Measurements from ENCODE around the gene ZNF536. TPM values are rescaled to one million over a fixed set of nuclear protein-coding genes. Genes with fewer than 3 reads are reported as not detected.

ZNF536 gene
- polyA plus RNA-seq, 1 donor (not counting 4 experiments of a cell fraction or from before 2014, with no cell fraction given): not detected

GRCh38 chr19:30430206-30430734 is 58.1 kb downstream of the ZNF536 start:
- FAIRE-seq: no peak
- no peak overlapping the region for H3K27ac ChIP-seq (ENCODE audit: control insufficient read depth, insufficient read depth, low read length)

GRCh38 chr19:30431591-30431990 is 59.4 kb downstream of the ZNF536 start:
- Histone ChIP-seq H3K4me1 (ENCODE audit: control insufficient read depth, extremely low read depth, insufficient read depth, low read length) (no peaks in the 10 kb centered on the region), H3K27ac (ENCODE audit: control insufficient read depth, insufficient read depth, low read length) (no peak overlapping the region), H2AFZ (ENCODE audit: control insufficient read depth, low read length) (no peak overlapping the region), H3K9me1 (ENCODE audit: control insufficient read depth, extremely low read depth, insufficient read depth, low read length) (no peaks in the 10 kb centered on the region), H3K36me3 (ENCODE audit: control insufficient read depth in 2 of 2, extremely low read depth in 1 of 2, insufficient read depth in 2 of 2, low read length in 2 of 2) (no peaks in the 10 kb centered on the region), H3K4me2 (ENCODE audit: control insufficient read depth, extremely low read depth, insufficient read depth, low read depth, low read length) (no peak overlapping the region), H3K4me3 (ENCODE audit: control insufficient read depth in 2 of 3, extremely low read depth in 1 of 3, insufficient read depth in 2 of 3, low read depth in 1 of 3, low read length in 3 of 3) (no peak overlapping the region), H3K9ac (ENCODE audit: control insufficient read depth, extremely low read depth, insufficient read depth, low read length) (no peak overlapping the region), H4K20me1 (ENCODE audit: control insufficient read depth, extremely low read depth, insufficient read depth, low read length) (no peaks in the 10 kb centered on the region), H3K79me2 (ENCODE audit: control insufficient read depth, insufficient read depth, low read length) (no peaks in the 10 kb centered on the region), H3K9me3 (ENCODE audit: control insufficient read depth, low read depth, low read length) (peaks cover 9% of the 10 kb centered on the region), H3K27me3 (ENCODE audit: control insufficient read depth, extremely low read depth, insufficient read depth, low read length) (no peaks in the 10 kb centered on the region)
- DNase-seq (ENCODE audit: low read depth, low spot score): no peak
- dilution Hi-C loops (cut with MboI; ENCODE audit: extremely low pct_ligation_motif_present, low sequenced_read_pairs): no loop called here
- TF ChIP-seq CTCF (optimal IDR thresholded peaks at IDR 0.05 in 1 of 3, IDR thresholded peaks at IDR 0.05 in 1 of 3, conservative IDR thresholded peaks at IDR 0.05 in 1 of 3; ENCODE audit: extremely low read depth in 1 of 3, insufficient read depth in 2 of 3, low read length in 3 of 3) (no peak), EZH2 (IDR thresholded peaks at IDR 0.05; ENCODE audit: low read length) (no peak)
- FAIRE-seq: no peak

More at GRCh38 chr19:30430206-30430734, 58.1 kb downstream of the ZNF536 start:
- no peaks in the 10 kb centered on the region for H4K20me1 ChIP-seq (ENCODE audit: control insufficient read depth, extremely low read depth, insufficient read depth, low read length)
- H3K4me1 ChIP-seq (ENCODE audit: control insufficient read depth, extremely low read depth, insufficient read depth, low read length): no peaks in the 10 kb centered on the region
- H3K9me1 ChIP-seq (ENCODE audit: control insufficient read depth, extremely low read depth, insufficient read depth, low read length): no peaks in the 10 kb centered on the region
- no peaks in the 10 kb centered on the region for H3K27me3 ChIP-seq (ENCODE audit: control insufficient read depth, extremely low read depth, insufficient read depth, low read length)
- H3K9ac ChIP-seq (ENCODE audit: control insufficient read depth, extremely low read depth, insufficient read depth, low read length): no peak overlapping the region
- no peak overlapping the region for H2AFZ ChIP-seq (ENCODE audit: control insufficient read depth, low read length)
- H3K4me3 ChIP-seq (ENCODE audit: control insufficient read depth in 2 of 3, extremely low read depth in 1 of 3, insufficient read depth in 2 of 3, low read depth in 1 of 3, low read length in 3 of 3): no peak overlapping the region
- H3K36me3 ChIP-seq (ENCODE audit: control insufficient read depth in 2 of 2, extremely low read depth in 1 of 2, insufficient read depth in 2 of 2, low read length in 2 of 2): no peaks in the 10 kb centered on the region
- dilution Hi-C loops (cut with MboI; ENCODE audit: extremely low pct_ligation_motif_present, low sequenced_read_pairs): no loop called here
- peaks cover 9% of the 10 kb centered on the region for H3K9me3 ChIP-seq (ENCODE audit: control insufficient read depth, low read depth, low read length)
- no peak overlapping the region for H3K4me2 ChIP-seq (ENCODE audit: control insufficient read depth, extremely low read depth, insufficient read depth, low read depth, low read length)
- H3K79me2 ChIP-seq (ENCODE audit: control insufficient read depth, insufficient read depth, low read length): no peaks in the 10 kb centered on the region
- no peak for DNase-seq (ENCODE audit: low read depth, low spot score)
- TF ChIP-seq CTCF (optimal IDR thresholded peaks at IDR 0.05 in 1 of 3, IDR thresholded peaks at IDR 0.05 in 1 of 3, conservative IDR thresholded peaks at IDR 0.05 in 1 of 3; ENCODE audit: extremely low read depth in 1 of 3, insufficient read depth in 2 of 3, low read length in 3 of 3) (no peak), EZH2 (IDR thresholded peaks at IDR 0.05; ENCODE audit: low read length) (no peak)

Measured in keratinocyte (primary cell).